Astrocyte (in vitro differentiated cells and primary cell): ENCODE results near the gene TRIP13.

Experiments
- EZH2 ChIP-seq: IDR thresholded peaks from 2 replicates; pipeline ENCODE4 v1.6.1; 2012; ENCODE audit warnings: mild to moderate bottlenecking, low read length, inconsistent platforms; ENCODE audit not compliant: insufficient read depth
- TF ChIP-seq, protein P1 (sequence below): IDR thresholded peaks from 2 replicates; pipeline ENCODE4 v1.5.1; 2011; ENCODE audit warnings: low read depth, mild to moderate bottlenecking, inconsistent platforms, low read length, moderate library complexity; ENCODE audit not compliant: insufficient read depth

DNA sequence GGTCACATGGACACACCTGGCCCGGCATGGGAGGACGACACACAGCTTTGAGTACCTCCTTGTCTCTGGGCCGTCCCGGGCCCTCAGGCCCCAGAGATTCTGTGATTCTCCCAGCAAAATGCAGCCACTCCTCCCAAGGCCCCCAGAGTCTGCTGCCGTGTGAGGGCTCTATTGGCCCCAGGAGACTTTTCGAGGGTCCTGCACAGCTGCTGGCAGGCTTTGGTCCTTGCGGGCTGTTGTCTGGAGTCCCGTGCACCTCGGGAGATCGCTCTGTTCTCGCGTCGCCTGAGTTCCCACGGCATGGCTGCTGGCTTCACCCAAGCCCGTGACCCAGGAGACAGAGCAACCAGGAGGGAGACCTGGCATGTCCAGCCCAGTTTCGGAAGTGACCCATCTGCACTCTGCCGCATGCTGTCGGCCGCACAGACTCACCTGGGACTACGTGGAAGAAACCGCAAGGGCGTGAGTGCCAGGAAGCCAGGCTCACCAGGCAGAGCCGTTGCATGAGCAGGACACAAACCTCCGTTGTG, 69.1 kb downstream of the TRIP13 start:
- TF ChIP-seq, protein P1, sequence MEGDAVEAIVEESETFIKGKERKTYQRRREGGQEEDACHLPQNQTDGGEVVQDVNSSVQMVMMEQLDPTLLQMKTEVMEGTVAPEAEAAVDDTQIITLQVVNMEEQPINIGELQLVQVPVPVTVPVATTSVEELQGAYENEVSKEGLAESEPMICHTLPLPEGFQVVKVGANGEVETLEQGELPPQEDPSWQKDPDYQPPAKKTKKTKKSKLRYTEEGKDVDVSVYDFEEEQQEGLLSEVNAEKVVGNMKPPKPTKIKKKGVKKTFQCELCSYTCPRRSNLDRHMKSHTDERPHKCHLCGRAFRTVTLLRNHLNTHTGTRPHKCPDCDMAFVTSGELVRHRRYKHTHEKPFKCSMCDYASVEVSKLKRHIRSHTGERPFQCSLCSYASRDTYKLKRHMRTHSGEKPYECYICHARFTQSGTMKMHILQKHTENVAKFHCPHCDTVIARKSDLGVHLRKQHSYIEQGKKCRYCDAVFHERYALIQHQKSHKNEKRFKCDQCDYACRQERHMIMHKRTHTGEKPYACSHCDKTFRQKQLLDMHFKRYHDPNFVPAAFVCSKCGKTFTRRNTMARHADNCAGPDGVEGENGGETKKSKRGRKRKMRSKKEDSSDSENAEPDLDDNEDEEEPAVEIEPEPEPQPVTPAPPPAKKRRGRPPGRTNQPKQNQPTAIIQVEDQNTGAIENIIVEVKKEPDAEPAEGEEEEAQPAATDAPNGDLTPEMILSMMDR, result no peak
- TF ChIP-seq EZH2, result no peak
